CD14-positive monocyte (primary cell): Measurements from ENCODE around the gene OR7C1. TPM values are rescaled to one million over a fixed set of nuclear protein-coding genes. Genes with fewer than 3 reads are reported as not detected.

ENCODE experiments used
- DNase-seq, 3 donors: peaks; one replicate each; pipeline ENCODE4 v3.0.0-alpha.2; 2011 to 2022
- H2AFZ ChIP-seq: 2 replicates; pipeline ENCODE4 v1.6.0; 2012; ENCODE audit warnings: mild to moderate bottlenecking, low read depth, low read length, inconsistent platforms; ENCODE audit not compliant: insufficient read depth, poor library complexity, severe bottlenecking
- H3K27ac ChIP-seq, 2 donors: 1 replicate in 1 of 2; 2 replicates in 1 of 2; pipeline ENCODE4 v1.5.1; 2012 to 2013; ENCODE audit warnings: low read length in 2 of 2, control low read depth in 1 of 2, inconsistent platforms in 1 of 2, low read depth in 1 of 2, mild to moderate bottlenecking in 1 of 2
- H3K27me3 ChIP-seq, 2 donors: one replicate each; pipeline versions ENCODE4 v1.6.0 to v1.6.1; 2011 to 2013; ENCODE audit warnings: low read length in 2 of 2; ENCODE audit not compliant: control insufficient read depth in 2 of 2, insufficient read depth in 2 of 2
- H3K36me3 ChIP-seq, 2 donors: replicated peaks in 1 of 2; 1 replicate in 1 of 2; 2 replicates in 1 of 2; pipeline versions ENCODE4 v1.5.1 to v1.6.1; 2012 to 2013; ENCODE audit warnings: low read length in 2 of 2, control low read depth in 1 of 2, inconsistent platforms in 1 of 2, mild to moderate bottlenecking in 1 of 2; ENCODE audit not compliant: insufficient read depth in 2 of 2, control insufficient read depth in 1 of 2
- H3K4me1 ChIP-seq, 2 donors: 1 replicate in 1 of 2; 2 replicates in 1 of 2; pipeline versions ENCODE4 v1.5.1 to v1.6.1; 2012 to 2013; ENCODE audit warnings: low read length in 2 of 2, control low read depth in 1 of 2, inconsistent platforms in 1 of 2, mild to moderate bottlenecking in 1 of 2, moderate library complexity in 1 of 2; ENCODE audit not compliant: insufficient read depth in 2 of 2, control insufficient read depth in 1 of 2
- H3K4me2 ChIP-seq: replicated peaks from 2 replicates; pipeline ENCODE3; 2012; ENCODE audit warnings: low read length, moderate library complexity, mild to moderate bottlenecking; ENCODE audit not compliant: poor library complexity, severe bottlenecking; ENCODE audit errors: extremely low read depth
- H3K4me3 ChIP-seq, 3 experiments: fragments of 200-600 bp in 1 of 3; sonication (generic) in 1 of 3; replicated peaks in 1 of 3; 1 replicate in 2 of 3; 2 replicates in 1 of 3; pipeline ENCODE4 v1.5.1; 2011 to 2013; ENCODE audit warnings: low read length in 3 of 3, mild to moderate bottlenecking in 3 of 3, control low read depth in 2 of 3, low read depth in 2 of 3, inconsistent platforms in 1 of 3, moderate library complexity in 1 of 3
- H3K79me2 ChIP-seq: 2 replicates; pipeline ENCODE4 v1.6.0; 2012; ENCODE audit warnings: mild to moderate bottlenecking, control low read depth, inconsistent platforms, low read length, moderate library complexity; ENCODE audit not compliant: insufficient read depth
- H3K9ac ChIP-seq: 2 replicates; pipeline ENCODE4 v1.6.0; 2017; ENCODE audit warnings: low read length, mild to moderate bottlenecking; ENCODE audit not compliant: insufficient read depth, poor library complexity, severe bottlenecking
- H3K9me3 ChIP-seq, 2 donors: replicated peaks in 1 of 2; 1 replicate in 1 of 2; 2 replicates in 1 of 2; pipeline versions ENCODE4 v1.5.1 to v1.6.1; 2012 to 2013; ENCODE audit warnings: low read length in 2 of 2, control low read depth in 1 of 2; ENCODE audit not compliant: control insufficient read depth in 1 of 2, insufficient read depth in 1 of 2
- H4K20me1 ChIP-seq: 2 replicates; pipeline ENCODE4 v1.6.0; 2012; ENCODE audit warnings: mild to moderate bottlenecking, low read length, control low read depth, moderate library complexity; ENCODE audit not compliant: insufficient read depth
- H3K27ac Mint-ChIP-seq, 7 donors: one replicate each; pipeline ENCODE4 v1.8.0; 2020; ENCODE audit warnings: mild to moderate bottlenecking in 7 of 7, mixed read lengths in 7 of 7, moderate library complexity in 6 of 7, inconsistent platforms in 2 of 7
- H3K27me3 Mint-ChIP-seq, 3 donors: one replicate each; pipeline ENCODE4 v1.8.0; 2021 to 2022; ENCODE audit warnings: low read depth in 3 of 3, mild to moderate bottlenecking in 3 of 3, mixed read lengths in 3 of 3, moderate library complexity in 3 of 3, inconsistent platforms in 1 of 3
- H3K36me3 Mint-ChIP-seq, 2 donors: one replicate each; pipeline ENCODE4 v1.8.0; 2020; ENCODE audit warnings: mixed read lengths in 2 of 2, inconsistent platforms in 1 of 2, mild to moderate bottlenecking in 1 of 2
- H3K4me1 Mint-ChIP-seq: one replicate; pipeline ENCODE4 v1.8.0; 2020; ENCODE audit warnings: mild to moderate bottlenecking, mixed read lengths
- H3K4me3 Mint-ChIP-seq, 2 donors: one replicate each; pipeline ENCODE4 v1.8.0; 2020; ENCODE audit warnings: mild to moderate bottlenecking in 2 of 2, mixed read lengths in 2 of 2, moderate library complexity in 1 of 2
- H3K9me3 Mint-ChIP-seq, 7 donors: one replicate each; pipeline ENCODE4 v1.8.0; 2020 to 2022; ENCODE audit warnings: mixed read lengths in 7 of 7, mild to moderate bottlenecking in 6 of 7, moderate library complexity in 6 of 7, inconsistent platforms in 2 of 7
- CTCF ChIP-seq: fragments of 200-600 bp; IDR thresholded peaks from one replicate; pipeline ENCODE4 v1.8.0; 2022; ENCODE audit warnings: antibody characterized with exemption, mild to moderate bottlenecking
- WGBS: methylation state at CpG from one replicate; pipeline ENCODE4 v1.1.5; 2013; ENCODE audit warnings: missing lambda C conversion rate; ENCODE audit not compliant: insufficient coverage; 5-methylcytosine and 5-hydroxymethylcytosine counted together
- intact Hi-C, 2 donors: fragments of 100-400 bp; cut with micrococcal nuclease; formaldehyde crosslinking; loops; one replicate each; pipeline versions ENCODE4 v1.15.0 to v1.15.1; 2023
- polyA plus RNA-seq, 3 donors: library from polyadenylated mRNA; depleted of rRNA in 1 of 3; unstranded in 2 of 3; stranded (reverse) in 1 of 3; fragments of 300-500 nt in 2 of 3; fragments of >200 nt in 1 of 3; fragmentation: Illumina TruSeq in 2 of 3; gene quantifications; 1 replicate in 2 of 3; 2 replicates in 1 of 3; pipeline ENCODE4 v1.2.3, GENCODE V29; 2012 to 2021

OR7C1 gene
- polyA plus RNA-seq, 3 donors, result 0.02 to 0.15 TPM; not detected in 1

- Histone ChIP-seq H2AFZ (no peak overlapping the region), H3K9ac (no peak overlapping the region), H3K27me3 (no peaks in the 10 kb centered on the region), H3K9me3 (no peaks in the 10 kb centered on the region), H3K36me3 (no peaks in the 10 kb centered on the region), H3K79me2 (no peaks in the 10 kb centered on the region), H3K4me2 (no peak overlapping the region), H3K4me3 (no peak overlapping the region), H3K4me1 (no peaks in the 10 kb centered on the region), H3K27ac (no peak overlapping the region), H4K20me1 (no peaks in the 10 kb centered on the region)
- Mint-ChIP-seq H3K36me3 (no peaks in the 10 kb centered on the region), H3K4me3 (no peak overlapping the region), H3K4me1 (no peaks in the 10 kb centered on the region), H3K27me3 (peaks cover 3 to 9% (median 6%) of the 10 kb centered on the region in 3 donors), H3K27ac (no peak overlapping the region), H3K9me3 (peaks cover 0 to 3% (median 0%) of the 10 kb centered on the region in 7 donors)
- WGBS, result 88% methylated on average over 4 of the region's 4 CpGs
- no peak for TF ChIP-seq CTCF
- no peak for DNase-seq
- intact Hi-C loops, result no loop called here
Observed at GRCh38 chr19:14830702-14831101, 4.3 kb downstream of the OR7C1 start.

- peaks cover 2 to 9% (median 6%) of the 10 kb centered on the region in 3 donors for H3K27me3 Mint-ChIP-seq
Observed at GRCh38 chr19:14826006-14826405, 9.0 kb downstream of the OR7C1 start.

More at GRCh38 chr19:14826006-14826405, 9.0 kb downstream of the OR7C1 start:
- WGBS, result no CpG with 5 or more reads among the region's 2 CpGs
- H3K9ac ChIP-seq, result no peak overlapping the region
- Mint-ChIP-seq H3K27ac (no peak overlapping the region), H3K4me1 (peaks cover 10% of the 10 kb centered on the region), H3K9me3 (peaks cover 0 to 5% (median 3%) of the 10 kb centered on the region in 7 donors), H3K36me3 (no peaks in the 10 kb centered on the region), H3K4me3 (no peak overlapping the region)
- TF ChIP-seq CTCF, result no peak
- no peak overlapping the region for H2AFZ ChIP-seq
- intact Hi-C loops, result no loop called here
- no peaks in the 10 kb centered on the region for H3K9me3 ChIP-seq
- H3K27me3 ChIP-seq, result no peaks in the 10 kb centered on the region
- no peaks in the 10 kb centered on the region for H4K20me1 ChIP-seq
- no peaks in the 10 kb centered on the region for H3K36me3 ChIP-seq
- H3K4me2 ChIP-seq, result no peak overlapping the region
- DNase-seq, result no peak
- peaks cover 6 to 11% of the 10 kb centered on the region in 2 donors for H3K4me1 ChIP-seq
- H3K27ac ChIP-seq, result no peak overlapping the region
- no peak overlapping the region for H3K4me3 ChIP-seq
- no peaks in the 10 kb centered on the region for H3K79me2 ChIP-seq
